SH-SY5Y (cell line): Measurements from ENCODE around the gene OSBPL9.

Experiments
- GATA2 ChIP-seq: IDR thresholded peaks from 2 replicates; pipeline ENCODE4 v1.6.1; 2011; ENCODE audit warnings: mild to moderate bottlenecking, low read depth, low read length
- GATA3 ChIP-seq: IDR thresholded peaks from 2 replicates; pipeline ENCODE4 v1.6.1; 2011; ENCODE audit warnings: low read depth, mild to moderate bottlenecking, low read length, moderate library complexity

DNA sequence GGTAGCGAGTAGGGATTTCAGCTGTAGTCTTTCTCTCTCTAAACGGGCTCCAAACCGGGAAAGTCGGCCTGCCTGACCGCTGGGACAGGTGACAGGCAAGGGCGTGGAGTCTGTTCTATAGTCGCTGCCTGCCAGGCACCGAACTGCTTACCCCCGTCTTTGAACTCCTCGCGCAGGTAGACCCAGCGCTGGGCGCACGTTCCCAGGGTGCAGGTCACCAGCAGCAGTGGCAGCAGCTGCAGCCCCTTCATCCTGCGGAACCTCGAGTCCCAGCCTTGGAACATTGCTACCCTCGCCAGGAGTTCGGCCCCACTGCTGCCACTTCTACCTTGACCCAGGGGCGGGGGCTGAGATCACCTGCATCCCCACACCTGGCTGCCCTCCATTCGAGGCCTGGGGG, 22.2 kb upstream of the OSBPL9 start:
- no peak for TF ChIP-seq GATA2
- no peak for TF ChIP-seq GATA3
